Cardiac fibroblast (primary cell): ENCODE data around the gene HMOX2.

ENCODE experiments used
- DNase-seq, 2 donors: peaks; one replicate each; pipeline versions ENCODE4 v3.0.0 to v3.0.0-alpha.2; 2010; ENCODE audit warnings: low read depth in 2 of 2
- H3K4me3 ChIP-seq, 2 donors: replicated peaks in 1 of 2; 1 replicate in 1 of 2; 2 replicates in 1 of 2; pipeline ENCODE4 v1.5.1; 2011; ENCODE audit warnings: low read depth in 2 of 2, low read length in 2 of 2, mild to moderate bottlenecking in 2 of 2, moderate library complexity in 1 of 2
- TF ChIP-seq, protein P1 (sequence below): IDR thresholded peaks from one replicate; pipeline ENCODE4 v1.5.1; 2011; ENCODE audit warnings: low read depth, mild to moderate bottlenecking, low read length, inconsistent platforms

The HMOX2 gene

GRCh38 chr16:4435337-4436067, 40.7 kb upstream of the HMOX2 start:
- H3K4me3 ChIP-seq: no peak overlapping the region
- TF ChIP-seq, protein P1, sequence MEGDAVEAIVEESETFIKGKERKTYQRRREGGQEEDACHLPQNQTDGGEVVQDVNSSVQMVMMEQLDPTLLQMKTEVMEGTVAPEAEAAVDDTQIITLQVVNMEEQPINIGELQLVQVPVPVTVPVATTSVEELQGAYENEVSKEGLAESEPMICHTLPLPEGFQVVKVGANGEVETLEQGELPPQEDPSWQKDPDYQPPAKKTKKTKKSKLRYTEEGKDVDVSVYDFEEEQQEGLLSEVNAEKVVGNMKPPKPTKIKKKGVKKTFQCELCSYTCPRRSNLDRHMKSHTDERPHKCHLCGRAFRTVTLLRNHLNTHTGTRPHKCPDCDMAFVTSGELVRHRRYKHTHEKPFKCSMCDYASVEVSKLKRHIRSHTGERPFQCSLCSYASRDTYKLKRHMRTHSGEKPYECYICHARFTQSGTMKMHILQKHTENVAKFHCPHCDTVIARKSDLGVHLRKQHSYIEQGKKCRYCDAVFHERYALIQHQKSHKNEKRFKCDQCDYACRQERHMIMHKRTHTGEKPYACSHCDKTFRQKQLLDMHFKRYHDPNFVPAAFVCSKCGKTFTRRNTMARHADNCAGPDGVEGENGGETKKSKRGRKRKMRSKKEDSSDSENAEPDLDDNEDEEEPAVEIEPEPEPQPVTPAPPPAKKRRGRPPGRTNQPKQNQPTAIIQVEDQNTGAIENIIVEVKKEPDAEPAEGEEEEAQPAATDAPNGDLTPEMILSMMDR: no peak
- DNase-seq: peak in 1 of 2 donors; percentile 28

DNA sequence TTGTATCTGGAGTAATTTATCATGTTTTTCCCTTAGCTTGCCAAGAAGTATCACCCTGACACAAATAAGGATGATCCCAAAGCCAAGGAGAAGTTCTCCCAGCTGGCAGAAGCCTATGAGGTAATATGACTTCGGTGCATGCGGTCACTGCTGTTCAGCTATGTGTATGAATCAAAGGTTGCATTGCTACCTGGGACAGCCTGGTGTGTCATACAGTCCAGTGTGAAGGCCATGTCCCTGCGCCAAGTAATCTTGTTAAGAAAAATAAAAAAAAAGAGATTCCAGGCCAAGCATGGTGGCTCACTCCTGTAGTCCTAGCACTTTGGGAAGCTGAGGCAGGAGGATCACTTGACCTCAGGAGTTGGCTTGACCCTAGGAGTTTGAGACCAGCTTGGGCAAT, 38.8 kb upstream of the HMOX2 start:
- TF ChIP-seq, protein P1: no peak
- DNase-seq: no peak
- no peak overlapping the region for H3K4me3 ChIP-seq

- TF ChIP-seq, protein P1: no peak
- H3K4me3 ChIP-seq: no peak overlapping the region
- no peak for DNase-seq
Observed at GRCh38 chr16:4442371-4442770, 33.8 kb upstream of the HMOX2 start.

DNA sequence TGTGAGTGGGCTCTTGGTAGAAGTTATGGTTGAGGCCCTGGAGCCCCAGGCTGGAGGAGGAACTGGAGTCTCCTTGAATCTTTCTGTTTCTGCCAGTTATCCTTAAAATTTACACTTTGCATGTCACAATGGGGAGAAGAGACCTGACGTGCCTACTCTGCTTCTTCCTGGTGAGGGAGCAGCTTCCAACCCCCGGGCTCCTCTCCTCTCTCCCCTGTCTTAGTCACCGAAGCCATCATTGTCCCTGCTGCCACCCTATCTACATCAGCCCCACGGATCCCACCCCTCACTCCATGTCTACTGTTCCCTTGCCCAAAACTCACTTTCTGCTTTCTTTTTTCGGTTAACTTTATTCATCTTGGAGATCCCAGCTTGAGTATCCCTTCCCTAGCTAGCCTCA, 32.9 kb upstream of the HMOX2 start:
- TF ChIP-seq, protein P1: no peak
- no peak overlapping the region for H3K4me3 ChIP-seq
- DNase-seq: no peak

GRCh38 chr16:4443986-4444385, 32.2 kb upstream of the HMOX2 start:
- no peak overlapping the region for H3K4me3 ChIP-seq
- TF ChIP-seq, protein P1: no peak
- no peak for DNase-seq

- no peak for DNase-seq
Observed at GRCh38 chr16:4450430-4450829, 25.8 kb upstream of the HMOX2 start.

More at GRCh38 chr16:4450430-4450829, 25.8 kb upstream of the HMOX2 start:
- TF ChIP-seq, protein P1: no peak
- H3K4me3 ChIP-seq: no peak overlapping the region
